HEK293 (cell line): Measurements from ENCODE around the gene CHMP6.

Source experiments
- CTCF ChIA-PET: fragments of 350-600 bp; formaldehyde crosslinking; extraction: SDS; loops from one replicate; lab custom pipeline; 2021; ENCODE audit warnings: antibody characterized with exemption; lab: Yijun Ruan, JAX
- POLR2A ChIA-PET: fragments of 300-600 bp; formaldehyde crosslinking; extraction: SDS; loops from one replicate; lab custom pipeline; 2020; ENCODE audit warnings: antibody characterized with exemption, inconsistent platforms; lab: Yijun Ruan, JAX
- H3K27ac ChIP-seq: fragments of 200-500 bp; sonication (Bioruptor generic); 2 replicates; pipeline ENCODE4 v1.5.1; 2014; ENCODE audit warnings: low read depth, low read length, control low read depth, inconsistent platforms; ENCODE audit errors: extremely low read depth
- H3K36me3 ChIP-seq, 2 experiments: fragments of 200-500 bp in 1 of 2; sonication (Bioruptor generic) in 1 of 2; 1 replicate in 1 of 2; 2 replicates in 1 of 2; pipeline ENCODE4 v1.5.1; 2014 to 2017; ENCODE audit warnings: inconsistent platforms in 2 of 2, low read length in 2 of 2; ENCODE audit not compliant: control insufficient read depth in 2 of 2, insufficient read depth in 1 of 2
- H3K4me1 ChIP-seq: fragments of 200-500 bp; sonication (Bioruptor generic); 2 replicates; pipeline ENCODE4 v1.5.1; 2014; ENCODE audit warnings: mild to moderate bottlenecking, low read length, inconsistent platforms; ENCODE audit not compliant: control insufficient read depth, insufficient read depth
- H3K4me3 ChIP-seq: 2 replicates; pipeline ENCODE4 v1.5.1; 2011; ENCODE audit warnings: low read depth, mild to moderate bottlenecking, control low read depth, low read length, moderate library complexity
- H3K9me3 ChIP-seq: fragments of 200-500 bp; sonication (Bioruptor generic); 2 replicates; pipeline ENCODE4 v1.5.1; 2014; ENCODE audit warnings: low read depth, low read length, inconsistent platforms; ENCODE audit not compliant: control insufficient read depth, insufficient read depth
- GLI2 ChIP-seq: fragments of 450-650 bp; formaldehyde crosslinking; IDR thresholded peaks from 2 replicates; pipeline ENCODE4; 2017; ENCODE audit warnings: missing biosample characterization, missing genetic modification characterization, low read depth, borderline replicate concordance
- KLF8 ChIP-seq: fragments of 450-650 bp; formaldehyde crosslinking; IDR thresholded peaks from 2 replicates; pipeline ENCODE4 v1.5.1; 2016; ENCODE audit warnings: missing biosample characterization, missing genetic modification characterization
- OVOL3 ChIP-seq: fragments of 450-650 bp; formaldehyde crosslinking; IDR thresholded peaks from 2 replicates; pipeline ENCODE4 v1.5.1; 2016; ENCODE audit warnings: missing biosample characterization, missing genetic modification characterization
- ZNF146 ChIP-seq: fragments of 450-650 bp; formaldehyde crosslinking; IDR thresholded peaks from 2 replicates; pipeline ENCODE4 v1.5.1; 2016; ENCODE audit warnings: missing biosample characterization, missing genetic modification characterization
- ZNF221 ChIP-seq: fragments of 450-650 bp; formaldehyde crosslinking; IDR thresholded peaks from 2 replicates; pipeline ENCODE4 v1.5.1; 2017; ENCODE audit warnings: missing biosample characterization, missing genetic modification characterization, borderline replicate concordance
- ZNF350 ChIP-seq: fragments of 450-650 bp; formaldehyde crosslinking; IDR thresholded peaks from 2 replicates; pipeline ENCODE4 v1.5.0; 2017; ENCODE audit warnings: missing biosample characterization, mild to moderate bottlenecking, missing genetic modification characterization
- ZNF37A ChIP-seq: fragments of 450-650 bp; IDR thresholded peaks from 2 replicates; pipeline ENCODE4 v1.5.1; 2018; ENCODE audit warnings: missing biosample characterization, missing genetic modification characterization
- ZNF791 ChIP-seq: fragments of 450-650 bp; formaldehyde crosslinking; IDR thresholded peaks from 2 replicates; pipeline ENCODE4 v1.5.1; 2016; ENCODE audit warnings: missing biosample characterization, missing genetic modification characterization
- TF ChIP-seq, protein P1 (sequence below): fragments of 450-650 bp; formaldehyde crosslinking; IDR thresholded peaks from 2 replicates; pipeline ENCODE4 v1.5.1; 2017; ENCODE audit warnings: missing biosample characterization, missing genetic modification characterization
- TF ChIP-seq, protein P2 (sequence below): fragments of 450-650 bp; formaldehyde crosslinking; IDR thresholded peaks from 2 replicates; pipeline ENCODE4 v1.5.1; 2016; ENCODE audit warnings: missing biosample characterization, missing genetic modification characterization
- TF ChIP-seq, protein P3 (sequence below): fragments of 450-650 bp; formaldehyde crosslinking; IDR thresholded peaks from 2 replicates; pipeline ENCODE4 v1.5.1; 2016; ENCODE audit warnings: missing biosample characterization, missing genetic modification characterization
- TF ChIP-seq, protein P4 (sequence below): fragments of 450-650 bp; formaldehyde crosslinking; IDR thresholded peaks from 2 replicates; pipeline ENCODE4 v1.5.1; 2016; ENCODE audit warnings: missing biosample characterization, missing genetic modification characterization, borderline replicate concordance
- TF ChIP-seq, protein P5 (sequence below): fragments of 450-650 bp; IDR thresholded peaks from 2 replicates; pipeline ENCODE4 v1.5.1; 2018; ENCODE audit warnings: missing biosample characterization, mild to moderate bottlenecking, missing genetic modification characterization
- TF ChIP-seq, protein P6 (sequence below): fragments of 450-650 bp; formaldehyde crosslinking; IDR thresholded peaks from 2 replicates; pipeline ENCODE4 v1.5.1; 2016; ENCODE audit warnings: missing biosample characterization, missing genetic modification characterization
- TF ChIP-seq, protein P7 (sequence below): fragments of 450-650 bp; formaldehyde crosslinking; IDR thresholded peaks from 2 replicates; pipeline ENCODE4 v1.5.1; 2016; ENCODE audit warnings: missing biosample characterization, missing genetic modification characterization
- TF ChIP-seq, protein P8 (sequence below): fragments of 450-650 bp; formaldehyde crosslinking; IDR thresholded peaks from 2 replicates; pipeline ENCODE4 v1.5.1; 2016; ENCODE audit warnings: missing biosample characterization, missing genetic modification characterization, low read depth

The CHMP6 gene

DNA sequence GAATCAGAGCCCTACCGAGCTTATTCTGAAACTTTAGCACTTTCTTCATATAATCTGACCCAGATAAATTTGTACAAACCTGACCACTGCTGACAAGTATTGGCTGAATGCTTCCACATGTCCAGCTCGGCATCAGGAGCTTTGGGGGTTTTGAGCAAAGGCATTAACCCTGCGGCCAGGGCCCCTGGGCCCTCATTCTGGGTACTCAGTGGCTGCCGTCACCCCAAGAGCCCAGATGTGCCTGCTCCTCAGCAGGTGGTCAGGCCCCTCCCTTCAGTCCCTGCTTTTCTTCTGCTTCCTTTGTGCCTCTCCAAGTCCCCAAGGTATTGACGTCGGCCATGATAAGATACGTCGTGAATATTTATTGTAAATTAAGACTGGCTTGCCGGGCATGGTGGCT lies 47.3 kb upstream of the CHMP6 start:
- ChIA-PET CTCF (interaction anchor here (0.8 kb wide), 2 partner anchors 78 to 517 kb away, joined by 3 to 4 read pairs; no protein-coding TSS in a partner anchor), POLR2A (no interaction called here)
- Histone ChIP-seq H3K27ac (no peak overlapping the region), H3K4me3 (no peak overlapping the region), H3K9me3 (no peaks in the 10 kb centered on the region), H3K36me3 (peaks cover 5 to 44% of the 10 kb centered on the region in 2 experiments; a peak in 2 of 3 replicates), H3K4me1 (no peaks in the 10 kb centered on the region)
- TF ChIP-seq ZNF37A (tag by site-specific recombination): no peak
- TF ChIP-seq ZNF350 (tag by site-specific recombination): no peak
- TF ChIP-seq, protein P1, sequence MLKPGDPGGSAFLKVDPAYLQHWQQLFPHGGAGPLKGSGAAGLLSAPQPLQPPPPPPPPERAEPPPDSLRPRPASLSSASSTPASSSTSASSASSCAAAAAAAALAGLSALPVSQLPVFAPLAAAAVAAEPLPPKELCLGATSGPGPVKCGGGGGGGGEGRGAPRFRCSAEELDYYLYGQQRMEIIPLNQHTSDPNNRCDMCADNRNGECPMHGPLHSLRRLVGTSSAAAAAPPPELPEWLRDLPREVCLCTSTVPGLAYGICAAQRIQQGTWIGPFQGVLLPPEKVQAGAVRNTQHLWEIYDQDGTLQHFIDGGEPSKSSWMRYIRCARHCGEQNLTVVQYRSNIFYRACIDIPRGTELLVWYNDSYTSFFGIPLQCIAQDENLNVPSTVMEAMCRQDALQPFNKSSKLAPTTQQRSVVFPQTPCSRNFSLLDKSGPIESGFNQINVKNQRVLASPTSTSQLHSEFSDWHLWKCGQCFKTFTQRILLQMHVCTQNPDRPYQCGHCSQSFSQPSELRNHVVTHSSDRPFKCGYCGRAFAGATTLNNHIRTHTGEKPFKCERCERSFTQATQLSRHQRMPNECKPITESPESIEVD (tag by site-specific recombination): no peak
- TF ChIP-seq, protein P2, sequence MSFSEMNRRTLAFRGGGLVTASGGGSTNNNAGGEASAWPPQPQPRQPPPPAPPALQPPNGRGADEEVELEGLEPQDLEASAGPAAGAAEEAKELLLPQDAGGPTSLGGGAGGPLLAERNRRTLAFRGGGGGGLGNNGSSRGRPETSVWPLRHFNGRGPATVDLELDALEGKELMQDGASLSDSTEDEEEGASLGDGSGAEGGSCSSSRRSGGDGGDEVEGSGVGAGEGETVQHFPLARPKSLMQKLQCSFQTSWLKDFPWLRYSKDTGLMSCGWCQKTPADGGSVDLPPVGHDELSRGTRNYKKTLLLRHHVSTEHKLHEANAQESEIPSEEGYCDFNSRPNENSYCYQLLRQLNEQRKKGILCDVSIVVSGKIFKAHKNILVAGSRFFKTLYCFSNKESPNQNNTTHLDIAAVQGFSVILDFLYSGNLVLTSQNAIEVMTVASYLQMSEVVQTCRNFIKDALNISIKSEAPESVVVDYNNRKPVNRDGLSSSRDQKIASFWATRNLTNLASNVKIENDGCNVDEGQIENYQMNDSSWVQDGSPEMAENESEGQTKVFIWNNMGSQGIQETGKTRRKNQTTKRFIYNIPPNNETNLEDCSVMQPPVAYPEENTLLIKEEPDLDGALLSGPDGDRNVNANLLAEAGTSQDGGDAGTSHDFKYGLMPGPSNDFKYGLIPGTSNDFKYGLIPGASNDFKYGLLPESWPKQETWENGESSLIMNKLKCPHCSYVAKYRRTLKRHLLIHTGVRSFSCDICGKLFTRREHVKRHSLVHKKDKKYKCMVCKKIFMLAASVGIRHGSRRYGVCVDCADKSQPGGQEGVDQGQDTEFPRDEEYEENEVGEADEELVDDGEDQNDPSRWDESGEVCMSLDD (tag by site-specific recombination): no peak
- no peak for TF ChIP-seq KLF8
- TF ChIP-seq, protein P3, sequence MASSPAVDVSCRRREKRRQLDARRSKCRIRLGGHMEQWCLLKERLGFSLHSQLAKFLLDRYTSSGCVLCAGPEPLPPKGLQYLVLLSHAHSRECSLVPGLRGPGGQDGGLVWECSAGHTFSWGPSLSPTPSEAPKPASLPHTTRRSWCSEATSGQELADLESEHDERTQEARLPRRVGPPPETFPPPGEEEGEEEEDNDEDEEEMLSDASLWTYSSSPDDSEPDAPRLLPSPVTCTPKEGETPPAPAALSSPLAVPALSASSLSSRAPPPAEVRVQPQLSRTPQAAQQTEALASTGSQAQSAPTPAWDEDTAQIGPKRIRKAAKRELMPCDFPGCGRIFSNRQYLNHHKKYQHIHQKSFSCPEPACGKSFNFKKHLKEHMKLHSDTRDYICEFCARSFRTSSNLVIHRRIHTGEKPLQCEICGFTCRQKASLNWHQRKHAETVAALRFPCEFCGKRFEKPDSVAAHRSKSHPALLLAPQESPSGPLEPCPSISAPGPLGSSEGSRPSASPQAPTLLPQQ (tag by site-specific recombination): no peak
- no peak for TF ChIP-seq GLI2 (tag by site-specific recombination)
- no peak for TF ChIP-seq ZNF791 (tag by site-specific recombination)
- TF ChIP-seq, protein P4, sequence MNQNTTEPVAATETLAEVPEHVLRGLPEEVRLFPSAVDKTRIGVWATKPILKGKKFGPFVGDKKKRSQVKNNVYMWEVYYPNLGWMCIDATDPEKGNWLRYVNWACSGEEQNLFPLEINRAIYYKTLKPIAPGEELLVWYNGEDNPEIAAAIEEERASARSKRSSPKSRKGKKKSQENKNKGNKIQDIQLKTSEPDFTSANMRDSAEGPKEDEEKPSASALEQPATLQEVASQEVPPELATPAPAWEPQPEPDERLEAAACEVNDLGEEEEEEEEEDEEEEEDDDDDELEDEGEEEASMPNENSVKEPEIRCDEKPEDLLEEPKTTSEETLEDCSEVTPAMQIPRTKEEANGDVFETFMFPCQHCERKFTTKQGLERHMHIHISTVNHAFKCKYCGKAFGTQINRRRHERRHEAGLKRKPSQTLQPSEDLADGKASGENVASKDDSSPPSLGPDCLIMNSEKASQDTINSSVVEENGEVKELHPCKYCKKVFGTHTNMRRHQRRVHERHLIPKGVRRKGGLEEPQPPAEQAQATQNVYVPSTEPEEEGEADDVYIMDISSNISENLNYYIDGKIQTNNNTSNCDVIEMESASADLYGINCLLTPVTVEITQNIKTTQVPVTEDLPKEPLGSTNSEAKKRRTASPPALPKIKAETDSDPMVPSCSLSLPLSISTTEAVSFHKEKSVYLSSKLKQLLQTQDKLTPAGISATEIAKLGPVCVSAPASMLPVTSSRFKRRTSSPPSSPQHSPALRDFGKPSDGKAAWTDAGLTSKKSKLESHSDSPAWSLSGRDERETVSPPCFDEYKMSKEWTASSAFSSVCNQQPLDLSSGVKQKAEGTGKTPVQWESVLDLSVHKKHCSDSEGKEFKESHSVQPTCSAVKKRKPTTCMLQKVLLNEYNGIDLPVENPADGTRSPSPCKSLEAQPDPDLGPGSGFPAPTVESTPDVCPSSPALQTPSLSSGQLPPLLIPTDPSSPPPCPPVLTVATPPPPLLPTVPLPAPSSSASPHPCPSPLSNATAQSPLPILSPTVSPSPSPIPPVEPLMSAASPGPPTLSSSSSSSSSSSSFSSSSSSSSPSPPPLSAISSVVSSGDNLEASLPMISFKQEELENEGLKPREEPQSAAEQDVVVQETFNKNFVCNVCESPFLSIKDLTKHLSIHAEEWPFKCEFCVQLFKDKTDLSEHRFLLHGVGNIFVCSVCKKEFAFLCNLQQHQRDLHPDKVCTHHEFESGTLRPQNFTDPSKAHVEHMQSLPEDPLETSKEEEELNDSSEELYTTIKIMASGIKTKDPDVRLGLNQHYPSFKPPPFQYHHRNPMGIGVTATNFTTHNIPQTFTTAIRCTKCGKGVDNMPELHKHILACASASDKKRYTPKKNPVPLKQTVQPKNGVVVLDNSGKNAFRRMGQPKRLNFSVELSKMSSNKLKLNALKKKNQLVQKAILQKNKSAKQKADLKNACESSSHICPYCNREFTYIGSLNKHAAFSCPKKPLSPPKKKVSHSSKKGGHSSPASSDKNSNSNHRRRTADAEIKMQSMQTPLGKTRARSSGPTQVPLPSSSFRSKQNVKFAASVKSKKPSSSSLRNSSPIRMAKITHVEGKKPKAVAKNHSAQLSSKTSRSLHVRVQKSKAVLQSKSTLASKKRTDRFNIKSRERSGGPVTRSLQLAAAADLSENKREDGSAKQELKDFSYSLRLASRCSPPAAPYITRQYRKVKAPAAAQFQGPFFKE (tag by site-specific recombination): no peak
- TF ChIP-seq, protein P5, sequence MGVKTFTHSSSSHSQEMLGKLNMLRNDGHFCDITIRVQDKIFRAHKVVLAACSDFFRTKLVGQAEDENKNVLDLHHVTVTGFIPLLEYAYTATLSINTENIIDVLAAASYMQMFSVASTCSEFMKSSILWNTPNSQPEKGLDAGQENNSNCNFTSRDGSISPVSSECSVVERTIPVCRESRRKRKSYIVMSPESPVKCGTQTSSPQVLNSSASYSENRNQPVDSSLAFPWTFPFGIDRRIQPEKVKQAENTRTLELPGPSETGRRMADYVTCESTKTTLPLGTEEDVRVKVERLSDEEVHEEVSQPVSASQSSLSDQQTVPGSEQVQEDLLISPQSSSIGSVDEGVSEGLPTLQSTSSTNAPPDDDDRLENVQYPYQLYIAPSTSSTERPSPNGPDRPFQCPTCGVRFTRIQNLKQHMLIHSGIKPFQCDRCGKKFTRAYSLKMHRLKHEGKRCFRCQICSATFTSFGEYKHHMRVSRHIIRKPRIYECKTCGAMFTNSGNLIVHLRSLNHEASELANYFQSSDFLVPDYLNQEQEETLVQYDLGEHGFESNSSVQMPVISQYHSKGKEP (tag by site-specific recombination): no peak
- TF ChIP-seq, protein P6, sequence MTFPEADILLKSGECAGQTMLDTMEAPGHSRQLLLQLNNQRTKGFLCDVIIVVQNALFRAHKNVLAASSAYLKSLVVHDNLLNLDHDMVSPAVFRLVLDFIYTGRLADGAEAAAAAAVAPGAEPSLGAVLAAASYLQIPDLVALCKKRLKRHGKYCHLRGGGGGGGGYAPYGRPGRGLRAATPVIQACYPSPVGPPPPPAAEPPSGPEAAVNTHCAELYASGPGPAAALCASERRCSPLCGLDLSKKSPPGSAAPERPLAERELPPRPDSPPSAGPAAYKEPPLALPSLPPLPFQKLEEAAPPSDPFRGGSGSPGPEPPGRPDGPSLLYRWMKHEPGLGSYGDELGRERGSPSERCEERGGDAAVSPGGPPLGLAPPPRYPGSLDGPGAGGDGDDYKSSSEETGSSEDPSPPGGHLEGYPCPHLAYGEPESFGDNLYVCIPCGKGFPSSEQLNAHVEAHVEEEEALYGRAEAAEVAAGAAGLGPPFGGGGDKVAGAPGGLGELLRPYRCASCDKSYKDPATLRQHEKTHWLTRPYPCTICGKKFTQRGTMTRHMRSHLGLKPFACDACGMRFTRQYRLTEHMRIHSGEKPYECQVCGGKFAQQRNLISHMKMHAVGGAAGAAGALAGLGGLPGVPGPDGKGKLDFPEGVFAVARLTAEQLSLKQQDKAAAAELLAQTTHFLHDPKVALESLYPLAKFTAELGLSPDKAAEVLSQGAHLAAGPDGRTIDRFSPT (tag by site-specific recombination): no peak
- TF ChIP-seq OVOL3 (tag by site-specific recombination): no peak
- TF ChIP-seq, protein P7, sequence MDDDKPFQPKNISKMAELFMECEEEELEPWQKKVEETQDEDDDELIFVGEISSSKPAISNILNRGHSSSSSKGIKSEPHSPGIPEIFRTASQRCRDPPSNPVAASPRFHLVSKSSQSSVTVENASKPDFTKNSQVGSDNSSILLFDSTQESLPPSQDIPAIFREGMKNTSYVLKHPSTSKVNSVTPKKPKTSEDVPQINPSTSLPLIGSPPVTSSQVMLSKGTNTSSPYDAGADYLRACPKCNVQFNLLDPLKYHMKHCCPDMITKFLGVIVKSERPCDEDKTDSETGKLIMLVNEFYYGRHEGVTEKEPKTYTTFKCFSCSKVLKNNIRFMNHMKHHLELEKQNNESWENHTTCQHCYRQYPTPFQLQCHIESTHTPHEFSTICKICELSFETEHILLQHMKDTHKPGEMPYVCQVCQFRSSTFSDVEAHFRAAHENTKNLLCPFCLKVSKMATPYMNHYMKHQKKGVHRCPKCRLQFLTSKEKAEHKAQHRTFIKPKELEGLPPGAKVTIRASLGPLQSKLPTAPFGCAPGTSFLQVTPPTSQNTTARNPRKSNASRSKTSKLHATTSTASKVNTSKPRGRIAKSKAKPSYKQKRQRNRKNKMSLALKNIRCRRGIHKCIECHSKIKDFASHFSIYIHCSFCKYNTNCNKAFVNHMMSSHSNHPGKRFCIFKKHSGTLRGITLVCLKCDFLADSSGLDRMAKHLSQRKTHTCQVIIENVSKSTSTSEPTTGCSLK (tag by site-specific recombination): no peak
- TF ChIP-seq, protein P8, sequence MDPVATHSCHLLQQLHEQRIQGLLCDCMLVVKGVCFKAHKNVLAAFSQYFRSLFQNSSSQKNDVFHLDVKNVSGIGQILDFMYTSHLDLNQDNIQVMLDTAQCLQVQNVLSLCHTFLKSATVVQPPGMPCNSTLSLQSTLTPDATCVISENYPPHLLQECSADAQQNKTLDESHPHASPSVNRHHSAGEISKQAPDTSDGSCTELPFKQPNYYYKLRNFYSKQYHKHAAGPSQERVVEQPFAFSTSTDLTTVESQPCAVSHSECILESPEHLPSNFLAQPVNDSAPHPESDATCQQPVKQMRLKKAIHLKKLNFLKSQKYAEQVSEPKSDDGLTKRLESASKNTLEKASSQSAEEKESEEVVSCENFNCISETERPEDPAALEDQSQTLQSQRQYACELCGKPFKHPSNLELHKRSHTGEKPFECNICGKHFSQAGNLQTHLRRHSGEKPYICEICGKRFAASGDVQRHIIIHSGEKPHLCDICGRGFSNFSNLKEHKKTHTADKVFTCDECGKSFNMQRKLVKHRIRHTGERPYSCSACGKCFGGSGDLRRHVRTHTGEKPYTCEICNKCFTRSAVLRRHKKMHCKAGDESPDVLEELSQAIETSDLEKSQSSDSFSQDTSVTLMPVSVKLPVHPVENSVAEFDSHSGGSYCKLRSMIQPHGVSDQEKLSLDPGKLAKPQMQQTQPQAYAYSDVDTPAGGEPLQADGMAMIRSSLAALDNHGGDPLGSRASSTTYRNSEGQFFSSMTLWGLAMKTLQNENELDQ (tag by site-specific recombination): no peak
- TF ChIP-seq ZNF221 (tag by site-specific recombination): no peak
- TF ChIP-seq ZNF146: no peak
